ENCODE results near the gene HMCN2. TPM values are rescaled to one million over a fixed set of nuclear protein-coding genes. Genes with fewer than 3 reads are reported as not detected.

HMCN2 gene
- total and polyA plus RNA-seq, 8 donors: 1.1 to 21.1 (median 5.0) TPM

DNA sequence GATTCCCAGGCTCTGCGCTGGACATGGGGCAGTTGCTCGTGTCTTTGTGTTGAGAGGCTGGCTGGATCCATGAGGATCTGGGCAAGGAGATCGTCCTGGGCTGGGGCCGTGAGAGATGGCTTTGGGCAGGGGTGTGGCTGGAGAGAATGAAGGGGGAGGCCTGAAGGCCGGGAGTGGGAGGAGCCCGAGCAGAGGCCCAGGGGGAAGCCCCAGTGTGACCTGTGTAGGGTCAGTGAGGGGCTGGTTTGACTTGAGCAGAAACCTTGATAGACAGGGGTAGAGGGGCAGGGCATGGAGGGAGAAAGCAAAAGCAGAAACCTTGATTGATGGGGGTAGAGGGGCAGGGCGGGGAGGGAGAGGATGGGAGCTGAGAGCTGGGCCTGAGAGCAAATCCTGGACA lies 124.8 kb downstream of the HMCN2 start:
- TF ChIP-seq EP300 (IDR thresholded peaks at IDR 0.05): no peak
- no peak for TF ChIP-seq POLR2A (IDR thresholded peaks at IDR 0.05)
- TF ChIP-seq POLR2AphosphoS5 (IDR thresholded peaks at IDR 0.05): no peak
- TF ChIP-seq, protein P1, sequence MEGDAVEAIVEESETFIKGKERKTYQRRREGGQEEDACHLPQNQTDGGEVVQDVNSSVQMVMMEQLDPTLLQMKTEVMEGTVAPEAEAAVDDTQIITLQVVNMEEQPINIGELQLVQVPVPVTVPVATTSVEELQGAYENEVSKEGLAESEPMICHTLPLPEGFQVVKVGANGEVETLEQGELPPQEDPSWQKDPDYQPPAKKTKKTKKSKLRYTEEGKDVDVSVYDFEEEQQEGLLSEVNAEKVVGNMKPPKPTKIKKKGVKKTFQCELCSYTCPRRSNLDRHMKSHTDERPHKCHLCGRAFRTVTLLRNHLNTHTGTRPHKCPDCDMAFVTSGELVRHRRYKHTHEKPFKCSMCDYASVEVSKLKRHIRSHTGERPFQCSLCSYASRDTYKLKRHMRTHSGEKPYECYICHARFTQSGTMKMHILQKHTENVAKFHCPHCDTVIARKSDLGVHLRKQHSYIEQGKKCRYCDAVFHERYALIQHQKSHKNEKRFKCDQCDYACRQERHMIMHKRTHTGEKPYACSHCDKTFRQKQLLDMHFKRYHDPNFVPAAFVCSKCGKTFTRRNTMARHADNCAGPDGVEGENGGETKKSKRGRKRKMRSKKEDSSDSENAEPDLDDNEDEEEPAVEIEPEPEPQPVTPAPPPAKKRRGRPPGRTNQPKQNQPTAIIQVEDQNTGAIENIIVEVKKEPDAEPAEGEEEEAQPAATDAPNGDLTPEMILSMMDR (IDR thresholded peaks at IDR 0.05): no peak
- Histone ChIP-seq H3K9me3 (no peaks in the 10 kb centered on the region), H3K27ac (no peak overlapping the region), H3K4me3 (no peak overlapping the region), H3K27me3 (peaks cover 0 to 27% (median 0%) of the 10 kb centered on the region in 3 donors), H3K4me1 (no peaks in the 10 kb centered on the region), H3K36me3 (peaks cover 0 to 11% (median 5%) of the 10 kb centered on the region in 4 donors)
- WGBS, 5 donors: 31 to 51% (median 47%) methylated on average over 7 of the region's 7 CpGs
- DNase-seq: no peak
- intact Hi-C loops (cut with DNase I; ENCODE audit: low total_unique reads): no loop called here

DNA sequence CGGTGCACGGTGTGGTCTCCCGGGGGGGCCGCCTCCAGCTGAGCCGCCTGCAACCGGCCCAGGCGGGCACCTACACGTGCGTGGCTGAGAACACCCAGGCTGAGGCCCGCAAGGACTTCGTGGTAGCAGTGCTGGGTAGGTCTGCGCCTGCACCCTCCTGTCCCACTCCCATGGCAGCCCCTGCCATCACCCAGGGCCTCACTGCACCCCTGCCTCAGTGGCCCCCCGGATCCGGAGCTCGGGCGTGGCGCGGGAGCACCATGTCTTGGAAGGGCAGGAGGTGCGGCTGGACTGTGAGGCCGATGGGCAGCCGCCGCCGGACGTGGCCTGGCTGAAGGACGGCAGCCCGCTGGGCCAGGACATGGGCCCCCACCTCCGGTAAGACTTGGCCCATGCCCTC lies 125.4 kb downstream of the HMCN2 start:
- DNase-seq: no peak
- intact Hi-C loops (cut with DNase I; ENCODE audit: low total_unique reads): no loop called here

DNA sequence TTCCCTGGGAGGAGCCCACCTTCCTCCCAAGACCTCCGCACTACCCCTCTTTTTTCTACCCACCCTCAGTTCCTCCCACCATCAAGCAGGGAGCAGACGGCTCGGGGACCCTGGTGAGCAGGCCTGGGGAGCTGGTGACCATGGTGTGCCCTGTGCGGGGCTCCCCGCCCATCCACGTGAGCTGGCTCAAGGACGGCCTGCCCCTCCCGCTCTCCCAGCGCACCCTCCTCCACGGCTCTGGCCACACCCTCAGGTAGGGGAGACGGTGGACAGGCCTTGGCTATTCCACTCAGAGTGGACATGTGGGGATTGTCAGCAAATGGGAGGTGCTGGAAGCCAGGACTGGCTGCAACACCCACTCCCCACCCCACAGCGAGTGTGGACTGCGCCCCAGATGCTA lies 126.3 kb downstream of the HMCN2 start:
- H3K27ac ChIP-seq: no peak overlapping the region
- H3K4me1 ChIP-seq: no peaks in the 10 kb centered on the region
- DNase-seq: peak in 1 of 2 donors; percentile 18
- H3K4me3 ChIP-seq: no peak overlapping the region
- peaks cover 0 to 11% (median 5%) of the 10 kb centered on the region in 4 donors for H3K36me3 ChIP-seq
- intact Hi-C loops (cut with DNase I; ENCODE audit: low total_unique reads): no loop called here
- peaks cover 0 to 21% (median 0%) of the 10 kb centered on the region in 3 donors for H3K27me3 ChIP-seq
- TF ChIP-seq, protein P1 (IDR thresholded peaks at IDR 0.05): no peak
- no peak for TF ChIP-seq POLR2A (IDR thresholded peaks at IDR 0.05)
- no peak for TF ChIP-seq EP300 (IDR thresholded peaks at IDR 0.05)
- H3K9me3 ChIP-seq: no peaks in the 10 kb centered on the region
- WGBS, 5 donors: 55 to 86% (median 62%) methylated on average over 12 to 13 of the region's 13 CpGs

More for the DNA sequence above, 125.4 kb downstream of the HMCN2 start:
- H3K9me3 ChIP-seq: no peaks in the 10 kb centered on the region
- H3K27me3 ChIP-seq: peaks cover 0 to 21% (median 0%) of the 10 kb centered on the region in 3 donors
- no peaks in the 10 kb centered on the region for H3K4me1 ChIP-seq
- no peak overlapping the region for H3K27ac ChIP-seq
- 86 to 93% (median 91%) methylated on average over 15 to 27 of the region's 27 CpGs for WGBS, 5 donors
- H3K36me3 ChIP-seq: peaks cover 0 to 11% (median 5%) of the 10 kb centered on the region in 4 donors
- H3K4me3 ChIP-seq: no peak overlapping the region
- TF ChIP-seq POLR2A (IDR thresholded peaks at IDR 0.05) (no peak), EP300 (IDR thresholded peaks at IDR 0.05) (no peak), POLR2AphosphoS5 (IDR thresholded peaks at IDR 0.05) (no peak)
- TF ChIP-seq, protein P1 (IDR thresholded peaks at IDR 0.05): no peak

GRCh38 chr9:130393681-130394071 lies 128.1 kb downstream of the HMCN2 start:
- TF ChIP-seq POLR2AphosphoS5 (IDR thresholded peaks at IDR 0.05): no peak
- no peak for TF ChIP-seq EP300 (IDR thresholded peaks at IDR 0.05)
- TF ChIP-seq, protein P1 (IDR thresholded peaks at IDR 0.05): no peak
- no peak for TF ChIP-seq POLR2A (IDR thresholded peaks at IDR 0.05)
- intact Hi-C loops (cut with DNase I; ENCODE audit: low total_unique reads): no loop called here
- WGBS, 5 donors: 57 to 71% (median 65%) methylated on average over 14 to 16 of the region's 16 CpGs

More at GRCh38 chr9:130393681-130394071, 128.1 kb downstream of the HMCN2 start:
- H3K36me3 ChIP-seq: peaks cover 0 to 11% (median 2%) of the 10 kb centered on the region in 4 donors
- no peaks in the 10 kb centered on the region for H3K4me1 ChIP-seq
- DNase-seq: no peak
- H3K9me3 ChIP-seq: no peaks in the 10 kb centered on the region
- no peak overlapping the region for H3K4me3 ChIP-seq
- H3K27ac ChIP-seq: no peak overlapping the region
- peaks cover 0 to 21% (median 0%) of the 10 kb centered on the region in 3 donors for H3K27me3 ChIP-seq

Data from stomach (tissue), 9 donors.